ENCODE data around the gene CELF2.

CELF2 gene

GRCh38 chr10:11337516-11337915 is 319.8 kb downstream of the CELF2 start:
- Histone ChIP-seq H3K9me3 (ENCODE audit: insufficient read depth, low read length, severe bottlenecking) (no peaks in the 10 kb centered on the region), H3K27ac (ENCODE audit: low read length) (no peak overlapping the region), H4K20me1 (ENCODE audit: insufficient read depth, low read length) (no peaks in the 10 kb centered on the region), H3K4me1 (ENCODE audit: insufficient read depth, low read length) (no peaks in the 10 kb centered on the region), H3K79me2 (ENCODE audit: insufficient read depth, low read length) (no peaks in the 10 kb centered on the region), H2AFZ (ENCODE audit: low read depth, low read length) (no peak overlapping the region), H3K36me3 (ENCODE audit: insufficient read depth, low read length) (peaks cover 10% of the 10 kb centered on the region), H3K9ac (ENCODE audit: low read depth, low read length) (no peak overlapping the region), H3K27me3 (ENCODE audit: insufficient read depth, low read length, poor library complexity) (no peaks in the 10 kb centered on the region), H3K4me3 (ENCODE audit: low read depth in 1 of 2, low read length in 2 of 2) (no peak overlapping the region), H3K4me2 (ENCODE audit: insufficient read depth, low read length) (no peak overlapping the region)
- TF ChIP-seq EZH2 (IDR thresholded peaks at IDR 0.05; ENCODE audit: borderline replicate concordance, low read depth, low read length, severe bottlenecking), result no peak
- TF ChIP-seq CTCF (IDR thresholded peaks at IDR 0.05; ENCODE audit: borderline replicate concordance, extremely low read depth, low read length, poor library complexity, severe bottlenecking), result no peak
- DNase-seq (no peak), ATAC-seq (ENCODE audit: insufficient read depth, low read depth) (peak; percentile 33)

- Histone ChIP-seq H3K4me2 (ENCODE audit: insufficient read depth, low read length) (no peak overlapping the region), H3K27ac (ENCODE audit: low read length) (no peak overlapping the region), H2AFZ (ENCODE audit: low read depth, low read length) (no peak overlapping the region), H3K9me3 (ENCODE audit: insufficient read depth, low read length, severe bottlenecking) (no peaks in the 10 kb centered on the region), H3K9ac (ENCODE audit: low read depth, low read length) (no peak overlapping the region), H4K20me1 (ENCODE audit: insufficient read depth, low read length) (no peaks in the 10 kb centered on the region), H3K79me2 (ENCODE audit: insufficient read depth, low read length) (no peaks in the 10 kb centered on the region), H3K4me3 (ENCODE audit: low read depth in 1 of 2, low read length in 2 of 2) (no peak overlapping the region), H3K36me3 (ENCODE audit: insufficient read depth, low read length) (peaks cover 4% of the 10 kb centered on the region; the same call in 1 of the 2 replicates), H3K27me3 (ENCODE audit: insufficient read depth, low read length, poor library complexity) (no peaks in the 10 kb centered on the region), H3K4me1 (ENCODE audit: insufficient read depth, low read length) (no peaks in the 10 kb centered on the region)
- DNase-seq (no peak), ATAC-seq (ENCODE audit: insufficient read depth, low read depth) (no peak)
- TF ChIP-seq CTCF (IDR thresholded peaks at IDR 0.05; ENCODE audit: borderline replicate concordance, extremely low read depth, low read length, poor library complexity, severe bottlenecking), result no peak
- no peak for TF ChIP-seq EZH2 (IDR thresholded peaks at IDR 0.05; ENCODE audit: borderline replicate concordance, low read depth, low read length, severe bottlenecking)
Measured at GRCh38 chr10:11338160-11338844, 320.6 kb downstream of the CELF2 start.

GRCh38 chr10:11339013-11339412 is 321.3 kb downstream of the CELF2 start:
- H3K4me2 ChIP-seq (ENCODE audit: insufficient read depth, low read length), result no peak overlapping the region
- TF ChIP-seq EZH2 (IDR thresholded peaks at IDR 0.05; ENCODE audit: borderline replicate concordance, low read depth, low read length, severe bottlenecking), result no peak
- no peak for TF ChIP-seq CTCF (IDR thresholded peaks at IDR 0.05; ENCODE audit: borderline replicate concordance, extremely low read depth, low read length, poor library complexity, severe bottlenecking)
- no peak overlapping the region for H3K9ac ChIP-seq (ENCODE audit: low read depth, low read length)
- no peak overlapping the region for H3K27ac ChIP-seq (ENCODE audit: low read length)
- peaks cover 4% of the 10 kb centered on the region; the same call in 1 of the 2 replicates for H3K36me3 ChIP-seq (ENCODE audit: insufficient read depth, low read length)
- H3K9me3 ChIP-seq (ENCODE audit: insufficient read depth, low read length, severe bottlenecking), result no peaks in the 10 kb centered on the region
- H4K20me1 ChIP-seq (ENCODE audit: insufficient read depth, low read length), result no peaks in the 10 kb centered on the region
- no peaks in the 10 kb centered on the region for H3K79me2 ChIP-seq (ENCODE audit: insufficient read depth, low read length)
- H3K27me3 ChIP-seq (ENCODE audit: insufficient read depth, low read length, poor library complexity), result no peaks in the 10 kb centered on the region
- H2AFZ ChIP-seq (ENCODE audit: low read depth, low read length), result no peak overlapping the region
- H3K4me3 ChIP-seq (ENCODE audit: low read depth in 1 of 2, low read length in 2 of 2), result no peak overlapping the region
- H3K4me1 ChIP-seq (ENCODE audit: insufficient read depth, low read length), result no peaks in the 10 kb centered on the region
- DNase-seq (no peak), ATAC-seq (ENCODE audit: insufficient read depth, low read depth) (no peak)

All from DND-41 (cell line).